WI38 (cell line): ENCODE data around the gene FAM186B.

Source experiments
- H3K4me3 ChIP-seq: 2 replicates; pipeline ENCODE4 v1.5.1; 2011; ENCODE audit warnings: low read depth, mild to moderate bottlenecking, control low read depth, low read length
- TF ChIP-seq, protein P1 (sequence below): IDR thresholded peaks from 2 replicates; pipeline ENCODE4 v1.5.1; 2012; ENCODE audit warnings: low read depth, mild to moderate bottlenecking, control low read depth, low read length

Gene FAM186B

GRCh38 chr12:49559011-49559675 is 46.3 kb downstream of the FAM186B start:
- H3K4me3 ChIP-seq, result no peak overlapping the region
- TF ChIP-seq, protein P1, sequence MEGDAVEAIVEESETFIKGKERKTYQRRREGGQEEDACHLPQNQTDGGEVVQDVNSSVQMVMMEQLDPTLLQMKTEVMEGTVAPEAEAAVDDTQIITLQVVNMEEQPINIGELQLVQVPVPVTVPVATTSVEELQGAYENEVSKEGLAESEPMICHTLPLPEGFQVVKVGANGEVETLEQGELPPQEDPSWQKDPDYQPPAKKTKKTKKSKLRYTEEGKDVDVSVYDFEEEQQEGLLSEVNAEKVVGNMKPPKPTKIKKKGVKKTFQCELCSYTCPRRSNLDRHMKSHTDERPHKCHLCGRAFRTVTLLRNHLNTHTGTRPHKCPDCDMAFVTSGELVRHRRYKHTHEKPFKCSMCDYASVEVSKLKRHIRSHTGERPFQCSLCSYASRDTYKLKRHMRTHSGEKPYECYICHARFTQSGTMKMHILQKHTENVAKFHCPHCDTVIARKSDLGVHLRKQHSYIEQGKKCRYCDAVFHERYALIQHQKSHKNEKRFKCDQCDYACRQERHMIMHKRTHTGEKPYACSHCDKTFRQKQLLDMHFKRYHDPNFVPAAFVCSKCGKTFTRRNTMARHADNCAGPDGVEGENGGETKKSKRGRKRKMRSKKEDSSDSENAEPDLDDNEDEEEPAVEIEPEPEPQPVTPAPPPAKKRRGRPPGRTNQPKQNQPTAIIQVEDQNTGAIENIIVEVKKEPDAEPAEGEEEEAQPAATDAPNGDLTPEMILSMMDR, result no peak

- TF ChIP-seq, protein P1, result no peak
- no peak overlapping the region for H3K4me3 ChIP-seq
These were observed 46.9 kb downstream of the FAM186B start for GRCh38 chr12:49558526-49558925.

GRCh38 chr12:49557917-49558215 is 47.6 kb downstream of the FAM186B start:
- TF ChIP-seq, protein P1, result no peak
- H3K4me3 ChIP-seq, result no peak overlapping the region

DNA sequence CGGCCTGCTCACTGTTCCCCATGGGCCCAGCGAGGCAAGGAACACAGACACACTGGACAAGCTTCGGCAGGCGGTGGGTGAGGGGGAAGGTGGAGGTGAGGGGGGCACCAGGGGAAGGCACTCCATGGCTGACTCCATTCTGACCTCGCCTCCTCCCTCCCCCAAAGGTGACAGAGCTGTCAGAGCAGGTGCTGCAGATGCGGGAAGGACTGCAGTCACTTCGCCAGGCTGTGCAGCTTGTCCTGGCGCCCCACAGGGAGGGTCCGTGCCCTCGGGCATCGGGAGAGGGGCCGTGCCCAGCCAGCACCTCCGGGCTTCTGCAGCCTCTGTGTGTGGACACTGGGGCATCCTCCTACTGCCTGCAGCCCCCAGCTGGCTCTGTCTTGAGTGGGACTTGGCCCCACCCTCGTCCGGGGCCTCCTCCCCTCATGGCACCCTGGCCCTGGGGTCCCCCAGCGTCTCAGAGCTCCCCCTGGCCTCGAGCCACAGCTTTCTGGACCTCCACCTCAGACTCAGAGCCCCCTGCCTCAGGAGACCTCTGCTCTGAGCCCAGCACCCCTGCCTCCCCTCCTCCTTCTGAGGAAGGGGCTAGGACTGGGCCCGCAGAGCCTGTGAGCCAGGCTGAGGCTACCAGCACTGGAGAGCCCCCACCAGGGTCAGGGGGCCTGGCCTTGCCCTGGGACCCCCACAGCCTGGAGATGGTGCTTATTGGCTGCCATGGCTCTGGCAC is 48.1 kb downstream of the FAM186B start:
- H3K4me3 ChIP-seq, result no peak overlapping the region
- TF ChIP-seq, protein P1, result no peak

DNA sequence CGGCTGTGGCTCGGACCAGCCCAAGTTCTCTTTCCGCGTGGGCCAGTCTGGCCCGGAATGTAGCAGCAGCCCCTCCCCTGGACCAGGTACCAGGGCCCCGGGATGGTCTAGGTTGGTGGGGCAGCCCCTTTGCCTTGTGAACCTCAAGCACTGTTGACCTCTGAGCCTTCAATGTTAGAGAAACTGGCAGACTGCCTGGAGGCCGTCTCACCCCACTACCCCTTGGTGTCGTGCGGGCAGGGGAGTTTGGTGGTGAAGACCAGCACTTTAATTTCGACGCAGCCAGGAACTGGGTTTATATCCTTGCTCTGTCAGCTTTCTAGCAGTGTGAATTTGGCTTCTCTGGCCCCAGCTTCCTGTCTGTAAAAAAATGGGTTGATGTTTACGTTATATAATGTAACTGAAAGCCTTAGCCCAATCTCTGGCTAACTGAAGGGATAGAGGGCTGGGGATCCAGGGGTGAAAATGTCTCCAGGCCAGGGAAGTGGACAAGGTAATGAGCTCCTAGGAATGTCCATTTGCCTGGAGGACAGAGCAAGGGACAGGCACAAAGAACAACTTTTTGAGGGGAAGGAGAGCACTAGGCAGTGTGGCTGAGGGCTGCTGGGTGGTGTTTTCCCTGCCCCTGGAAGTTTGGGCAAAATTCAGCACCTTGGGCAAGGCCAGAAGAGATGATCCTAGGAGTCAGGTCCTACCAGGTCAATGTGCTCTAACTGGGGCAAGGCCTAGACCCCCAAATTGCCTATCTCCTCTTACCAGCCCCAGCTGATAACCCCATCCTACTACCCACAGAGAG is 48.9 kb downstream of the FAM186B start:
- TF ChIP-seq, protein P1, result no peak

GRCh38 chr12:49555631-49556390 is 49.6 kb downstream of the FAM186B start:
- TF ChIP-seq, protein P1, result no peak
- H3K4me3 ChIP-seq, result no peak overlapping the region

More for the DNA sequence above, 48.9 kb downstream of the FAM186B start:
- no peak overlapping the region for H3K4me3 ChIP-seq
